ENCODE results near the gene EIF2S1.
A peak's percentile ranks its signal among the peaks of the same experiment; 100 is the strongest.
"Not testable (repeated sequence)": the region's sequence is repeated elsewhere in the genome, so short reads cannot be mapped to it uniquely, and the experiment has no call there.

The EIF2S1 gene

GRCh38 chr14:67359775-67360469, at the start of gene EIF2S1, which contains the start of gene ATP6V1D:
TSS of gene EIF2S1 (plus strand) at chr14:67360328. CDS start at chr14:67364768, 4,440 bp downstream.
TSS of gene ATP6V1D (minus strand) at chr14:67359804. CDS start at chr14:67359698, 106 bp downstream.
- peak; percentile 97 to 99 for DNase-seq (ENCODE audit: low read depth in 2 of 2)

DNA sequence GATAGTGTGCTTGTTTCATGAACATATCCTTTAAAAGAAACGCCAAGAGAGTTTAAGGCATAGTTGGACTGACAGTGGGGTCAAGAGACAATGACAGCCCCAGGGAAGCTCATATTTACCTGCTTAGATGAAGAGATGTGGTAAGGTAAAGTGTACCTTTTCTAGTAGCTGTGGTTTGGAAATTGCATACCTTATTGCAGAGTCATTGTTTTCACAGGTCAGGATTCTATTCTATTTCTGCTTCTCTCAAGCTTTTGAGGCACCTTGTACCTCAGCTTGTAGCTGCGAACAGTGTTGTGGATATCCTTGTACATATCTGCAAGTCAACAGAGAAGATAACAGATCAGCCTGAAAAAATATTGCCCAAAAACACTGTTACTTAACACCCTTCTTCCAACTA, 48.3 kb upstream of the EIF2S1 start:
- no peak for DNase-seq (ENCODE audit: low read depth in 2 of 2)

DNA sequence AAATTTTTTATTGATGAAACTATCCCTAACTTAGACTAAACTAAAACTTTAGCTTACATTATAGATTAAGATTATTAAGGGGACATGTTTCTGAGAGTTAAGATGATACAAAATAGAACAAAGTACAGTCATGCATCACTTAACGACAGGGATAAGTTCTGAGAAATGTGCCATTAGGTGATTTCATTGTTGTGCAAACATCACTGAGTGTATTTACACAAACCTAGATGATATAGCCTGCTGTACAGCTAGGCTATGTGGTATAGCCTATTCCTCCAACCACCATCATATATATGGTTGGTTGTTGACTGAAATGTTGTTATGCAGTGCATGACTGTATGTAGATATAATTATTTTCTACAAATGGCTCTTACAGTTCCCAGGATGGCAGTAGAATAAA, 47.0 kb upstream of the EIF2S1 start:
- no peak for DNase-seq (ENCODE audit: low read depth in 2 of 2)

DNA sequence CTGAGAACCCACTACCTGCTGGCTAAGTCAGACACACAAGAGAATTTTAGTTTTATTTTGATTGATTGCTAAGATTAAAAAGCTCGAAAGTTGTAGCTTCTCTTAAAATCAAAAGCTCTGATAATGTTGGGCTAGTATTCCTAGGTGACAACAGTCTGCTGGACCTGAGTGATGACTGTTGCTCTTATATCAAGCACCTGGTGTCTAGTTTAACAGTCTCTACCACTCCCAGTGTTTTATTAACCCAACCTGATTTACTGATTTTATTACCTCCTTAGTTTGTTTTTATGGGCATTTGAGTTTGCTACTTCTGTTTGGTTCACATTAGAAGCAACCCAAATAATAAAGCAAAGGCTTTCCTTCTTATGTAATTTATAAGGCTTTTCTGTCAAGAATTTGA, 42.3 kb upstream of the EIF2S1 start:
- DNase-seq (ENCODE audit: low read depth in 2 of 2) = no peak

- DNase-seq (ENCODE audit: low read depth in 2 of 2) = no peak
Measured at GRCh38 chr14:67319142-67319541, 41.0 kb upstream of the EIF2S1 start.

- not testable (repeated sequence) for DNase-seq (ENCODE audit: low read depth in 2 of 2)
Measured at GRCh38 chr14:67329666-67330065, 30.5 kb upstream of the EIF2S1 start.

DNA sequence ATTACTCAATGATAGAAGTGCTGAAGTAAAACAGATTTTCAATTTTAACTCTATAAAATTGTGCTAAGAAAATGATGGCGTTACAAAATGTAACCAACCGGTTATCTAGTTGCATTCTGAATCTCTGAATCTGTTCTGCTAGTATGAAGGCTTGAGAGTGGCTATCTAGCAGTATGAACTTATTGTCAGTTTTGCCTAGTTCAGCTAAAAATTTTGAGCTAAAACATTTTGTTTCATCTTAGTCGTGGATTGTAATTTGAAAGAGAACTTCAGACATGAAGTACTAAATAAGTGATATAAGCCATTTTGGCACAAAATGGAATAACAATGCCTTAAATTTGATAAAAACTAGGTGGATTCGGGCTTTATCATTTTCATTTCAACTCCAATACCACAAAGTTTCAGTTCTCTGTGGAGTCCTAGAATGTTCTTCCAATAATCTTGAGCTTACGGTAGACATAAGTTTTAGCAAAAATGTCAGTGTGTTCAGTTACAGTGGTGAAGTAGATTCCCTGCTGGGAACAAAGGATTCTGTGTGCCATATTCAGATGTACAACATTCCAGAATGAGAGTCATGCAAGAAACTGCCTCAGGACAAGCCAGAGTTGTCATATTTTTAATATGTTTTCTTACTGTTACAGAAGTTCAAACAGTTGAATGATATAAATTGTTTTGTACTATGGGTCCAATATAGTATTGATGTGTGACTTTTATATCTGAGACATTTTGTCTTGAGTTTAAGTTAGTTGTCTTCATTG, 28.6 kb upstream of the EIF2S1 start:
- DNase-seq (ENCODE audit: low read depth in 2 of 2) = no peak

DNA sequence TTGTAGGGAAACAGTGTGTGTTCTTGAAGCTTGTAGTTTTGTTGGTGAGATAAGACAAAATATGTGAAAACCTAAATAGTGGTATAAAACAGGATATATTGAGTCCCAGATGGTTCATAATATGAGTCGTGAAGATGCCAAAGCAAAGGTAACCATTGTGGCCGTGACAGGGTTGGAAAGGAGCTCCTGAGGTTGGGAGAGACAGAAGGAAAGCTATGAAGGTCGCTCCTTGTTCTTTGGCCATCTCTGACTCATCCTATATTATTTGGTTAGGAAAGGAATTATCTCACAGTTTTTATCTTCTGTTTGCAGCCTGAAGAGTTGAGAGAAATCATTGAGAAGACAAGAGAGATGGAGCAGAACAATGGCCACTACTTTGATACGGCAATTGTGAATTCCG, 27.7 kb upstream of the EIF2S1 start:
- no peak for DNase-seq (ENCODE audit: low read depth in 2 of 2)

DNA sequence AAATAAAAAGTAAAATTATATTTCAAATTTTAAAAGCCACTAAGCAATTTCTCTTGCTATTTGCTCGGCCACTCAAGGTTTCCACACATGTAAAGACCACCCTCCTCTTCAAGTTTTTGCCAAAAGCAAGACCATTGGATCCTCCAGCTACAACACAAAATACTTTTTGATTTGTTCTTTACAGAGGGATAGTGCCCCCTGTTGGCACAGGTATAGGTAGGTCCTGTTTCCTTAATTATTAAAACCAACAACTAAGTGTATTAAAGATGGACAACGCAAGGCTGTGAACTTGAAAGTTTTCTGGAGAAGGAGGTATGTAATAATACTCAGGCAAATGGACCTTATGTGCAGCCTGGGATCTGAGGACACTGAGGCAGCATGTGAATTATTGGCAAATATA, 24.3 kb upstream of the EIF2S1 start:
- DNase-seq (ENCODE audit: low read depth in 2 of 2) = no peak

- DNase-seq (ENCODE audit: low read depth in 2 of 2) = not testable (repeated sequence)
Measured at GRCh38 chr14:67341231-67341630, 18.9 kb upstream of the EIF2S1 start.

DNA sequence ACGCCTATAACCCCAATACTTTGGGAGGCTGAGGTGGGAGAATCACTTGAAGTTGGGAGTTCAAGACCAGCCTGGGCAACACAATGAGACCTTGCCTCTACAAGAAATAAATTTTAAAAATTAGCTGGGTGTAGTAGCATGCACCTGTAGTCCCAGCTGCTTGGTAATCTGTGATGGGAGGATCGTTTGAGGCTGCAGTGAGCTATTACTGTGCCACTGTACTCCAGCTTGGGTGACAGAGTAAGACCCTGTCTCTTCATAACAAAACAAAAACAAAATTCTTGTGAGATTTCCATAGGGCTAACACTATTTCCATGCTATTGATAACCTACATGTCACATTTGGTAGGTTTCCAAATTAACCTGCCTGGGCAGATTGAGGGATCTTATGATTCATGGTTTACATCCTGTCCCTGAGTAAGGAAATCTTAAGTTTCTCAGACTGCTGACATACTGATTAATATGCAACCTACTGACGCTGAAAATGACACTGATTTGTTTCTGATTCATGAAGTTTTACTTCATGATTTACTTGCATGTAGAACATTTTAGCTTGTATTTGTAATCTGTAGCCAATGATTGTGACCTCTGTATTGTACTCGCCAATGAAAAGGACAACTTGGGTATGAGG, 16.4 kb upstream of the EIF2S1 start:
- DNase-seq (ENCODE audit: low read depth in 2 of 2) = no peak

GRCh38 chr14:67345583-67345982, 14.5 kb upstream of the EIF2S1 start:
- DNase-seq (ENCODE audit: low read depth in 2 of 2) = no peak

DNA sequence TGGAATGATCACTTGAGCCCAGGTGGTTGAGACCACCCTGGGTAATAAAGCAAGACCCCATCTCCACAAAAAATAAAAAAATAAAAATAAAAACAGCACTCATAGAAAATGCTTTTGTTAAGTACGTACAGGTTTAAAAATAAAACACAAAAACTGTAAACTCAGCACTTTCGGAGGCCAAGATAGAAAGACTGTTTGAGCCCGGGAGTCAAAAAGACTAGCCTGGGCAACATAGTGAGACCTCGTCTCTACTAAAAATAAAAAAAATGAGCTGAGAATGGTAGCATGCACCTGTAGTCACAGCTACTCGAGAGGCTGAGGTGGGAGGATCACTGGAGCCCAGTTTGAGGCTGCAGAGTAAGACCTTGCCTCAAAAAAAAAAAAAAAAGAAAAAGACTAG, 8.1 kb upstream of the EIF2S1 start:
- DNase-seq (ENCODE audit: low read depth in 2 of 2) = no peak

- no peak for DNase-seq (ENCODE audit: low read depth in 2 of 2)
Measured at GRCh38 chr14:67357186-67357968, 2.8 kb upstream of the EIF2S1 start.

- DNase-seq (ENCODE audit: low read depth in 2 of 2) = no peak
Measured at GRCh38 chr14:67357969-67358354, 2.2 kb upstream of the EIF2S1 start.

- DNase-seq (ENCODE audit: low read depth in 2 of 2) = no peak
Measured at GRCh38 chr14:67358924-67359774, 979 bp upstream of the EIF2S1 start.

DNA sequence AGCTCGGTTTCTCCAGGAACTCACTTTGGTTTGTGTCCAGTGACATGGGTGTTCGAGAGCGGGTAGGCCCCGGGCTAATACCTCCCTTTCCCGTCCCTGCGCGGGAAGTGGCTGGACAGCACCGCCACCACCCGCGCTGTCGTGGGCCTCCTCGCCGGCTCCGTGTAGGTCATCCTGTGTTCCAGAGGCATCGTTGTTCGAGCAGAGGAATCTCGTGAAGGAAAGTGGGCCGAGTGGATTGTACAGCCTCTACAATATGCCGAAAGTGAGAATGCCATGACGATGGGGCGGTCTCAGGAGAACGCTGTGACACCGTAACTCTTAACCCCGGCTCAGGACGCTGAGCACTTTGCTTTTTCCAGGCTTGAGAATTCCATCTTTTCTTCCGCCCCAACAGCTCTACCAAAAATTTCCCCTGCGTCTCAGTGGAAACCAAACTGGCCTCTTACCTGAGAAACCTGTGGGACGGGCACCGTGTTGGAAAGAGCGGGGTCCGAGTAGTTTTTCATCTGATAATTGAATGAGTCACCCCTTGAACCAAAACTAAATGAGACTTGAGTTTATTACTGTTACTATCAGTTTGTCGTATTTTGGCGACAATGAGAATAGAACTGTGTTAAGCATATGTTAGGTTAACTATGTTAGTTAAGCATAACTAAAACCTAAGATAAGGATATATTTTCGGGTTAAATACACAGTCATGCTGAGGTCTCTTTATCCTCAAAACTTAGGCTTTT, 510 bp downstream of the EIF2S1 start:
- DNase-seq (ENCODE audit: low read depth in 2 of 2) = peak in 1 of 2 experiments; percentile 22

DNA sequence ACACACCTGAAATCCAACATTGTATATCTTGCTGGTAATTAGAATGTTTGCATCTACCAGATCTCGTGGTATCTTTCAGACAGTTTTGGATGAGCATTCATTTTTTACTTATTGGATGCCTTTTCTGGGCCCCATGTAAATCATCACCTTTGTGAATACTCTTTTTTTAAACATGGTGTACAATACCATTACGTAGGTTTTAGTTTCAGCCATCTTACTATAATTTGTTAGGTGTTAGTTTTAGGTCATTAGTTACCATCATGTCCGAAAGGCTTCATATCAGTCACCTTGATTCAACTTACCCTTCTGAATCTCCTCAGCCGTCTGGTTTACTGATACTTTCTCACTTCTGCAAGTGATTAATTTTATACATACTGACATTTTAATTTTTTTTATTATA, 5.3 kb downstream of the EIF2S1 start:
- DNase-seq (ENCODE audit: low read depth in 2 of 2) = no peak

- DNase-seq (ENCODE audit: low read depth in 2 of 2) = no peak
Measured at GRCh38 chr14:67370830-67371229, 10.7 kb downstream of the EIF2S1 start.

Measured in stimulated activated CD4-positive, alpha-beta T cell treated with anti-CD3 and anti-CD28 coated beads, Interleukin-12 subunit alpha, Interleukin-12 subunit beta, amount 100 ng/mL, for 24 hours (primary cell).